Lower leg skin (tissue), 4 donors: ENCODE measurements around the gene XKR8. TPM values are rescaled to one million over a fixed set of nuclear protein-coding genes. Genes with fewer than 3 reads are reported as not detected.
A peak's percentile ranks its signal among the peaks of the same experiment; 100 is the strongest.

Source experiments
- DNase-seq, 2 donors: peaks; one replicate each; pipeline ENCODE4 v3.0.0-alpha.2; 2019; ENCODE audit warnings: low spot score in 2 of 2
- H3K4me3 ChIP-seq: fragments of 200-600 bp; sonication (generic); 2 replicates; pipeline ENCODE4 v1.5.1; 2017; ENCODE audit warnings: mild to moderate bottlenecking, low read depth; ENCODE audit not compliant: poor library complexity, severe bottlenecking
- POLR2A ChIP-seq, 2 donors: fragments of 450-650 bp; IDR thresholded peaks; one replicate each; pipeline ENCODE4 v1.6.1; 2016 to 2017; ENCODE audit warnings: antibody characterized with exemption in 2 of 2, mild to moderate bottlenecking in 1 of 2, moderate library complexity in 1 of 2
- WGBS, 2 donors: methylation state at CpG; one replicate each; pipeline ENCODE4 v1.1.5; 2018; 5-methylcytosine and 5-hydroxymethylcytosine counted together
- intact Hi-C: fragments of 100-400 bp; cut with DNase I; formaldehyde crosslinking; loops from one replicate; pipeline ENCODE4 v1.15.0; 2023; ENCODE audit warnings: low total_unique reads
- total RNA-seq, 4 donors: library from RNA; depleted of rRNA; stranded (reverse); fragments of >200 nt; gene quantifications; one replicate each; pipeline ENCODE4 v1.1.0, GENCODE V29; 2016
- TF ChIP-seq, protein P1 (sequence below), 3 donors: fragments of 450-650 bp; IDR thresholded peaks; one replicate each; pipeline ENCODE4 v1.5.1; 2016; ENCODE audit warnings: antibody characterized with exemption in 3 of 3, mild to moderate bottlenecking in 3 of 3, moderate library complexity in 2 of 3

The XKR8 gene
- total RNA-seq, 4 donors from 2014 or later: 4.4 to 8.6 (median 6.4) TPM

DNA sequence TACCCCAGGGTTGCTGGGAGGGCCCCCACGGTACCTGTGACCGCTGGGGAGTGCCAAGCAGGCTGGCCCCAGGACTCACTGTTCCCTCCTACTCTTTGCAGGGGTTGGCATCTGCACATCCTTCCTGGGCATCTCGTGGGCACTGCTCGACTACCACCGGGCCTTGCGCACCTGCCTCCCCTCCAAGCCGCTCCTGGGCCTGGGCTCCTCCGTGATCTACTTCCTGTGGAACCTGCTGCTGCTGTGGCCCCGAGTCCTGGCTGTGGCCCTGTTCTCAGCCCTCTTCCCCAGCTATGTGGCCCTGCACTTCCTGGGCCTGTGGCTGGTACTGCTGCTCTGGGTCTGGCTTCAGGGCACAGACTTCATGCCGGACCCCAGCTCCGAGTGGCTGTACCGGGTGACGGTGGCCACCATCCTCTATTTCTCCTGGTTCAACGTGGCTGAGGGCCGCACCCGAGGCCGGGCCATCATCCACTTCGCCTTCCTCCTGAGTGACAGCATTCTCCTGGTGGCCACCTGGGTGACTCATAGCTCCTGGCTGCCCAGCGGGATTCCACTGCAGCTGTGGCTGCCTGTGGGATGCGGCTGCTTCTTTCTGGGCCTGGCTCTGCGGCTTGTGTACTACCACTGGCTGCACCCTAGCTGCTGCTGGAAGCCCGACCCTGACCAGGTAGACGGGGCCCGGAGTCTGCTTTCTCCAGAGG is 6.8 kb downstream of the XKR8 start:
- no peak for TF ChIP-seq POLR2A (IDR thresholded peaks at IDR 0.05)
- TF ChIP-seq, protein P1, sequence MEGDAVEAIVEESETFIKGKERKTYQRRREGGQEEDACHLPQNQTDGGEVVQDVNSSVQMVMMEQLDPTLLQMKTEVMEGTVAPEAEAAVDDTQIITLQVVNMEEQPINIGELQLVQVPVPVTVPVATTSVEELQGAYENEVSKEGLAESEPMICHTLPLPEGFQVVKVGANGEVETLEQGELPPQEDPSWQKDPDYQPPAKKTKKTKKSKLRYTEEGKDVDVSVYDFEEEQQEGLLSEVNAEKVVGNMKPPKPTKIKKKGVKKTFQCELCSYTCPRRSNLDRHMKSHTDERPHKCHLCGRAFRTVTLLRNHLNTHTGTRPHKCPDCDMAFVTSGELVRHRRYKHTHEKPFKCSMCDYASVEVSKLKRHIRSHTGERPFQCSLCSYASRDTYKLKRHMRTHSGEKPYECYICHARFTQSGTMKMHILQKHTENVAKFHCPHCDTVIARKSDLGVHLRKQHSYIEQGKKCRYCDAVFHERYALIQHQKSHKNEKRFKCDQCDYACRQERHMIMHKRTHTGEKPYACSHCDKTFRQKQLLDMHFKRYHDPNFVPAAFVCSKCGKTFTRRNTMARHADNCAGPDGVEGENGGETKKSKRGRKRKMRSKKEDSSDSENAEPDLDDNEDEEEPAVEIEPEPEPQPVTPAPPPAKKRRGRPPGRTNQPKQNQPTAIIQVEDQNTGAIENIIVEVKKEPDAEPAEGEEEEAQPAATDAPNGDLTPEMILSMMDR (IDR thresholded peaks at IDR 0.05): no peak
- WGBS, 2 donors: 89 to 91% methylated on average over 24 of the region's 24 CpGs
- H3K4me3 ChIP-seq: no peak overlapping the region
- no peak for DNase-seq
- intact Hi-C loops: no loop called here

DNA sequence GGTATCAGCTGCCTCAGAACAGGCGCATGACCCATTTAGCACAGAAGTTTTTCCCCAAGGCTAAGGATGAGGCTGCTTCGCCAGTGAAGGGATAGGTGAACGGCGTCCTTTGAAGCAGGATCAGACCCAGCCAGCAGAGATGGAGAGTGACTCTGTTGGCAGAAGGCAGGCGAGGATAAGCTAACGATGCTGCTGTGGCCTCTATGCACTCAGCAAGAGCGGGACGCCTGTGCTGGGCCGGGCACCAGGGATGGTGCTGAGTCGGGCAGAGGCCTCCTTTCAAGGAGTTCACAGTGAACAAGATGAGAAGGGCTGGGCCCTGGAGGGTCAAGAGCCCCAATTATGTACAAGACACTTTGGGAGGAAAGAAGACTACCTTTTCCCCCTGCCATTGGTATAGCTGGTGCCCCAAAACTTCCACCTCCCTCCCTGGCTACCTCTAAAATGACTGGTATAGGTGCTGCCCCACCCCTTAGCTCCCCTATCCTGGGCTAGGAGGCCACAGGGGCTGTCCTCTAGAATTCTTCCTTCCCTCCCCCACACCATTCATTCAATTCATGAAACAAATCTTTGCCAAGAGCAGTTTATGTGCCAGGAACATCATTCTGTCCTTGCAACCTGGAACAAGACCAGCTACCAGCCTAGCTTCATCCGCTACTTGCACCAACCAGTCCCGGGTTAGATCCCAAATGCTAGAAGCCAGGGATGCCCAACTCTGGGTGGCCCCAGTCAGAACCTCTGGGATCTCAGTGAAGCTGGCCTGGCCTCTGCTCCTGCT is 7.5 kb downstream of the XKR8 start:
- intact Hi-C loops: no loop called here
- 85 to 90% methylated on average over 12 of the region's 12 CpGs for WGBS, 2 donors
- no peak overlapping the region for H3K4me3 ChIP-seq
- DNase-seq: no peak
- TF ChIP-seq POLR2A (IDR thresholded peaks at IDR 0.05): no peak
- TF ChIP-seq, protein P1 (IDR thresholded peaks at IDR 0.05): no peak

DNA sequence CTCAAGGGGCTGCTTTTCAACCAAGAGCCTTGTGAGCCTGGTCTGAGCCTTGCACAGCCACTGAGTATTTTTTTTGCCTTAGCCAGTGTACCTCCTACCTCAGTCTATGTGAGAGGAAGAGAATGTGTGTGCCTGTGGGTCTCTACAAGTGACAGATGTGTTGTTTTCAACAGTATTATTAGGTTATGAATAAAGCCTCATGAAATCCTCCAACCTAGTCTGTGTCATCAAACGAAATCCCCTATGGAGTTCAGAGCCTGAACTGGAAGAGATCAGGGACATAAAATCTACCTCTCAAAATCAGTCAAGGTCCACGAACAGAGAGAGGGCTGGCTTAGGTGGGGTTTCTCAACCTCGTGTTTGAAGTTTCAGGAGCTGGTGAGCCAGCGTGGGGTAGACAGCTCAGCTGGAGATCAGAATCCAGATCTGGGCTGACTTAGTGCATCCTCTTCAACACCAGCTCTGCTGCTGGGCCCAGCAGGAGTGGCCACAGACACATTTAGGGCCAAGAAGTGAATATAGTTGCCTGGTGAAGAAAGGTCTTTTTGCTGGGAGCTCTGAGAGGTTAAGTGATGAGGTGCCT is 8.2 kb downstream of the XKR8 start:
- DNase-seq: no peak
- intact Hi-C loops: no loop called here
- no peak overlapping the region for H3K4me3 ChIP-seq
- WGBS, 2 donors: 87 to 90% methylated on average over 4 of the region's 4 CpGs
- TF ChIP-seq, protein P1 (IDR thresholded peaks at IDR 0.05): no peak
- no peak for TF ChIP-seq POLR2A (IDR thresholded peaks at IDR 0.05)

DNA sequence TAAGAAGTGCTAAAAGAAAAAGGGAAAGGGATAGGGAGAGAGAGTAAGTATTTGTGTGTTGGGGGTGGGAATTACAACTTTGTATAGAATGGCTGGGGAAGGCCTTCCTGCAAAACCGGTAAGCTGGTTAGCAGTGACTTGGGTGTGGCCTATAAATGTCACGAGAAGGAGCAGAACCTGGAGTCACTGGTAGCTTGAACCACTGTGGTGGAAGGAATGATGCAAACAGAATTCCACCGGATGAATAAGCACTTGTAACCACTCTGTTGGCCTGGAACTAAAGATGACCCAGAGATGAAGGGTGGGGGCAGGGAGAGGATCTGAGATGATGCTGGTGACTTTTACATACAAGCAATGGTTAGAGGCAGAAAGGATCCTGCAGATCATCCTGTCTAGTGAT is 8.9 kb downstream of the XKR8 start:
- peak in 1 of 2 donors; percentile 40 for DNase-seq
- TF ChIP-seq POLR2A (IDR thresholded peaks at IDR 0.05): no peak
- TF ChIP-seq, protein P1 (IDR thresholded peaks at IDR 0.05): no peak
- WGBS, 2 donors: 28 to 33% methylated on average over 3 of the region's 3 CpGs
- no peak overlapping the region for H3K4me3 ChIP-seq
- intact Hi-C loops: no loop called here

DNA sequence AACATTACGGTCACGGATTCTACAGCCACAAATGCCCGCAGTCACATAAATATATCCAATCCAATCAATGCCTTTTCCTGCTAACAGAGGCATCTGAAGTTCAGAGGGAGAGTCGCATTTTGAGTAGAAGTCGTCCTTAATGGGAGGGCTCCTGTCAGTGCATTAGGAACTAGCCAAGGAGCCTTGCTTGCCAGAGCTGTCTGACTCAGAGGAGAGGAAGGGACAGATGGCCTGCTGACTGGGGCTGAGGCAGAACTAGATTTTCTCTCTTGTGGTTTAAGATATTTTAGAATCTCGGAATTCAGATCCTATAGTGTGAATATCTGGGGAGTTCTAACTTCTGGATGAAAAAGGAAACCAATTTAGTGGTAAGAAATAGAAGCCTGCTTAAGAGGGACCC is 10.6 kb downstream of the XKR8 start:
- TF ChIP-seq, protein P1 (IDR thresholded peaks at IDR 0.05): no peak
- DNase-seq: peak in 1 of 2 donors; percentile 46
- WGBS, 2 donors: 64 to 70% methylated on average over 6 of the region's 6 CpGs
- H3K4me3 ChIP-seq: no peak overlapping the region
- intact Hi-C loops: loop anchor here (10.0 kb wide), 1 partner anchor 116 kb away; no protein-coding TSS in a partner anchor
